Measurements from ENCODE around the gene CLDN10.

The CLDN10 gene

DNA sequence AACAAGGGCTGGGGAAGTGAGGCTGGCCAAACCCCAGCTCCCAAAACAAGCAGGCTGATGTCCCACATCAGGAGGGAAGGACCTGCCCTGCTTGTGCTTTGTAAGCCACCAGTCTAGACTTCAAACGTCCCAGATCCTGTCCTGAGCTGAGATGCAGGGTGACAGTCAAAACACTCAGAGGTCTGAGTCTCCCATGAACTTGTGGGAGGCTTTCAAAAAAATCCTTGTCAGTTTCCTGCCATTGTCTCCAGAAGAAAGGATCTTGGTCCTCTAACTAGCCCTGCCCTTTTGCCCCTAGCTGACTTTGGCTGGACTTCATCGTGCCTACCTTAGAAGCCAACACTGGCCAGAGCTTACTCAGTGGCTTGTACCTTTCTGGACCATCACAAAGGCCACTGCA lies 48.7 kb downstream of the CLDN10 start:
- no peak for DNase-seq (ENCODE audit: low read depth)

DNA sequence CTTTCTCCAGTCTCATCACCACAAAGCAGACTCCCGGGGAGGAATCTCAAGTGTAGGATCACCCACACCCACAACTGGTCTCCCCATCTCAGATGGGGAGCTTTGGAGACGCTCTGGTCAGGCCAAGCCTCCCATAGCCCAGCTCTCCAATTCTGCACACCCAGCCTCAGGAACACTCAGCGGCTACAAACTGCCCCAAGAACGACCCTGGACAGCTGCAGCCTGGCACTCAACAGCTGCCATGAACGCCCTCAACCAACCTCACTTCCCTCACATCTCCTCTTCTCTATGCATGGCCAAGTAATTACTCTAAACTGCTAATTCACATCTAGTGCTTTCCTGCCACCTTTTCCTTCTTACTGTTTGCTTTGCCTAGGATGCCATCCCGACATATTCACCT lies 49.4 kb downstream of the CLDN10 start:
- no peak for DNase-seq (ENCODE audit: low read depth)

GRCh38 chr13:95603887-95604555 lies 51.5 kb downstream of the CLDN10 start:
- no peak for DNase-seq (ENCODE audit: low read depth)

- DNase-seq (ENCODE audit: low read depth), result no peak
Measured at GRCh38 chr13:95604556-95604915, 52.0 kb downstream of the CLDN10 start.

DNA sequence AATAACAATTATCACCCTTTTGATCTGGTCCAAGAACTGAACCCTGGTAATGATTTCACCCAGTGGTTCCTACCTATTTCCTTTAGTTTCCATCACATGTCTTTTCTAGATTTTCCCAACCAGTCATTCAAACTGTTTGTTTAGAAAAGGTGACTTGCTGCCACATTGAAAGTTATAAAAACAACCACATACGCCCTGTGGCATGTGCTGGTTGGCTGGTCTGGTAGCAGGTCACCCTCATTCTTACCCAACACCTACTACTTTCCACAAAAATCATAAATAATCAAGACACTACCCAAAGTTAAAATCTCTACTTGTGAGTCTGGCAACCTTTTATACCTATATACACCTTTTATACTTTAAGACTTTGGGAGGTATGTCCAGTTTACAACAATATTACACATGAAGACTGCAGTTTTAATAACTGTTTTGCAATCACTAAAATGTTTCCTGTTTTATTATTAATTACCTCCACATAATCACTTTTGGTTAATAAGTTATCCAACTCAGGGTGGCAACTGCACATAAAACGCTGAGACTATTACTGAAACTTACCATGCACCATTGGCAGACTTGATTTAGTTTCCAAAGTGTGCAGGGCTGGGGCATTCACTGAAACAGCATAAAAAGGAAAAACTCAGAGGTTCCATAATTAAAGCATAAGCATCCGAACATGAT lies 53.1 kb downstream of the CLDN10 start:
- DNase-seq (ENCODE audit: low read depth), result no peak

DNA sequence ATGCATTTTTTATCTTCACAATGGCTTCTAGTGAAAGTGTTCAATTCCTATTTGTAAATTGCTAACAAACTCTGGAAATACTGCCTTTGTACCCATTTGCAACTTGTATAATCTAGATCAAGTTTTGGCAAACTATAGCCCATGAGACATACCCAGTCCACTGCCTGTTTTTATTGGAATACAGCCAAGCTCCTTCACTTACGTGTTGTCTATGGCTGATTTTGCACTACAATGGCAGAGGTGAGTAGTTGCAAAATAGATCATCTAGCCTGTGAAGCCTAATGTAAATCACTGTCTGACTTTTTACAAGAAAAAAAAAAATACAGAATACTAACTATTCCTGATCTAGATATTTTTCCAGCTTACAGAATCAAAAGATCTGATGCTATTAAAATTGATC lies 54.8 kb downstream of the CLDN10 start:
- DNase-seq (ENCODE audit: low read depth), result no peak

DNA sequence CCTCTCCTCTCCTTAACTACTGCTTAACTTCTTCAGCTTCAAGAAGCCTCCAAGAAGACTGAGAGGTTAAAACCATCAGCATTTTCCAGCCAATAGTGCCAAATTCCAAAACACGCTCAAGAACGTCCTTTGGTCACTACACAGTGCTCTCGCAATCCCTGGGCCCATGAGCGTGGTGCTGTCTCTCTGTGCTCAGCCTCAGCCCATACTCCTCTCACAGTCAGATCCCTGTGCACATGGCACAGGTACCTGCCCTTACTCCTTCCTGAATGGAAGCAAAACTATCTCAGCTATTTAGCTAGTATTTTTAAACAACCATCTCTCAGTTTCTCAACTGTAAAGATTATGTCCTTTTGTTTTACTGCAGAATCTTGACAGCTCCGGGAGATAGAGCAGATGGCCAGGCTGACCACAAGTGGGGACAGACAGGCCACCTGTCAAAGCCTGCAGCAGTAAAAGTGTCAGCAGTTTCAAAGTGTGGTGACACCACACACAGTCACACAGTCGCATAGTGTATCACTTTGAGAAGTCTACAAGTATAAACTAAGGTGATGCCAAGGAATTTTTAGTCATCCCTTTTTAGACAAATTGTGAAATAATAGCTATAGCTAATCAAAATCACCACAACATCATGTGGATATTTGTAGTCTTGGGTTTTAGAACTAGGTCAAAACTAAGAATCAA lies 56.3 kb downstream of the CLDN10 start:
- DNase-seq (ENCODE audit: low read depth), result no peak

DNA sequence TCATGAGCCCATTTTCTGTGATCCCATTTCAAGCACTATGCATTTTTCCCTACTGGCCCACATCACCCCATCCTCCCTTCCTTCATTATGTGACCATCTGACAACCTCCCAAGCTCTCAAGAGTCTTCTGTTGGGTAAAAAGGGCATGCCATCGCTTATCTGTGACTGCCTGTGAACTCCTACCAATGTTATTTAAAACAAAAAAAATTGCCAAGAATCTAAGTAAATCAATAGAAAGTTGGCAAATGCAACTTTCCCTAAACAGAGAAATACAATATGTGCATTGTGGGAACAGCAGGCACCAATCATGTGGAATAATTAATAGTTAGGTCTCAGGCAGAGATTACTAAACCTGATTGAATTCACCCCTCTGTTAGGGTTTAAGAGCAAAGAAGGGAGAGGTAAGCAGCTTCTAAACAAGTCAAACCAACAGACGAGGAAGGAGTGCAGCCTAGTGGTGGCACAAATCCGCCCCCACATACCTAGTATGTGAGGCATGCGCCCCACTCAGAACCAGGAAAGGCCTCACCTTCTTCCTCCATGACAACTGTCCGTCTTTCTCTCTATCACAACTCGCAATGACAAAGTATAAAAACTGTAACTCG lies 62.2 kb downstream of the CLDN10 start:
- DNase-seq (ENCODE audit: low read depth), result no peak

GRCh38 chr13:95615539-95615938 lies 63.0 kb downstream of the CLDN10 start:
- no peak for DNase-seq (ENCODE audit: low read depth)

DNA sequence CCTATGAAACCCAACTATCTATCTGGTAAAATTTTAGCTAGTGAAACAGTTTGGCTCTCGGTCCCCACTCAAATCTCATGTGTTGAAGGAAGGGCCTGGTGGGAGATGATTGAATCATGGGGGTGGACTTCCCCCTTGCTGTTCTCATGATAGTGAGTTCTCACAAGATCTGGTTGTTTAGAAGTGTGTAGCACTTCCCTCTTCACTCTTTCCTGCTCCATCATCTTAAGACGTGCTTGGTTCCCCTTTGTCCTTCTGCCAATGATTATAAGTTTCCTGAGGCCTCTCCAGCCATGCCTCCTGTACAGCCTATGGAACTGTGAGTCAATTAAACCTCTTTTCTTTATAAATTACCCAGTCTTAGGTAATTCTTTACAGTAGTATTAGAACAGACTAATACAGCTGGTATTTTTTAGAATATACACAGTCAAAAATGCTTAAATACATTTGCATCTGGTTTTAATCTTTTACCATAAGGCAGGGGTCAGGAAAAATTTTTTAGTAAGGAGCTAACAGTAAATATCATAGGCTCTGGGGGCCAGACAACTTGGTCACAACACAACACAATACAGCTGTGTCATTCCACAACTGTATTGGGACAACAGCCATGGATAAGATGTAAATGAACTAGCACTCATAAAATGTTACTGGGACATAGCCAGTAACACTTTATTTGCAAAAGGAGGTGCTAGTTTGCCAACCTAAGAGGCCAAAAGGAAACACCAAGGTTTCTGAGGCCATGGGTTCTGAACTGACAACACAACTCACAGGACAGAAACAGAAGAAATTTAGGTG lies 67.7 kb downstream of the CLDN10 start:
- no peak for DNase-seq (ENCODE audit: low read depth)

GRCh38 chr13:95620825-95621498 lies 68.4 kb downstream of the CLDN10 start:
- DNase-seq (ENCODE audit: low read depth), result no peak

- DNase-seq (ENCODE audit: low read depth), result no peak
Measured at GRCh38 chr13:95623141-95623540, 70.6 kb downstream of the CLDN10 start.

DNA sequence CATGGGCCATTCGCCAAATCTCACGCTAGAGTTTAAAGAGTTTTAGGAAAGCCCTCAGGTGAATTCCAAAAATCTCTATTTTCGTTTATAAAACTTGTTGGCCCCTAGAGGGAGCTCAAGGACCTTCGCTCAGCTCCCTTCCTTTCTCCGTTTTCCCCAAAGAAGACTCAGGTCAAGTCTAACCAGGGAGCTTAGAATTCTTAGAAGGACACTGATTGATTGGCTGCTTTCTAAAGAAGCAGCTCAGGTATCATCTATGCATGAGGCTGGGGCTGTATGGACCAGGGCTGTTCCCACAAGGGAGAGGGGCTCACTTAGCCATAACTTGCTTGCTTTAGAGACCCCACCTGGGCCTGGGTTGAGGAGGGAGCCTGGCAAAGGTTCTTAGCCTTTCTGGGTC lies 71.5 kb downstream of the CLDN10 start:
- DNase-seq (ENCODE audit: low read depth), result no peak

DNA sequence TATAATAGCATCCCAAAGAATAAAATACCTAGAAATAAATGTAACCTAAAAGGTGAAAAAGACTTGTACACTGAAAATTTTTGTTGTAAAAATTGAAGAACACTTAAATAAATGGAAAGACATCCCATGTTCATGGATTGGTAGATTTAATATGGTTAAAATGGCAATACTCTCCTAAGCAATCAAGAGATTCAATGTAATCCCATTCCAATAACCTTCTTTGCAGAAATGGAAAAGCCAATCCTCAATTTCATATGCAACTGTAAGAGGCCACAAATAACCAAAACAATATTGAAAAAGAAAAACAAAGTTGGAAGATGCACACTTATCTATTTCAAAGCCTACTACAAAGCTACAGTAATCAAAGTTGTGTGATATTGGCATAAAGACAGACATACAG lies 74.2 kb downstream of the CLDN10 start:
- DNase-seq (ENCODE audit: low read depth), result no peak

DNA sequence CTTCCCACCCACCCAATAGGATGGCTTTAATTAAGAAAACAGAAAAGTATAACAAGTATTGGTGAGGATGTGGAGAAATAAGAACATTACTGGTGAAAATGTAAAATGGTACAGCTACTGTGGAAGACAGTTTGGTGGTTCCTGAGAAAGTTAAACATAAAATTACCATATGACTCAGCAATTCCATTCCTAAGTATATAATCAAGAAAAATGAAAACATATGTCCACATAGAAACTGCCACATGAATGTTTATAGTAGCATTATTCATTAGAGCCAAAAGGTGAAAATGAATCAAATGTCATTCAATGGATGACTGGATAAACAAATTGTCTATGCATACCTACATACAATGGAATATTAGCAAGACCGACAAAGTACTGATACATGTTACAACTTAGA lies 75.1 kb downstream of the CLDN10 start:
- DNase-seq (ENCODE audit: low read depth), result no peak

GRCh38 chr13:95628488-95628887 lies 76.0 kb downstream of the CLDN10 start:
- DNase-seq (ENCODE audit: low read depth), result no peak

DNA sequence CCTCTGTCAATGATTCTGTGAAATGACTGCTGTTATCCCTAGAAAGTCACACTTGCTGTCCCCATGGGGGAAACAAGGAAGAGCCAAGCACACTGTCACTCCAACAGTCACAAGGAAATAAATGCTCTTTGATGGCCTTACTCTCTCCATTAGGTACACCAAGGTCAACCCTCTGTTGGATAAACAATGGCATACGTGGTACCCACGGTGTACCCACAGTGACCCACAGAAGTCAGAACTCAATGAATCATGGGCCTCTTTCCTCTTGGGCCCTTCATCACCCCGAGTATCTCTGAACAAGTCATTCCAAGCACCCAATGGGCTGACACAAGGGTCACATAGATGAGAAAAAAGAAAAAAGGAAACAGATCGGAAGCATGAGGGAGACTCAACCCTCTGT lies 76.6 kb downstream of the CLDN10 start:
- no peak for DNase-seq (ENCODE audit: low read depth)

Measured in activated T-cell treated with anti-CD3 and anti-CD28 coated beads for 24 hours (primary cell).